ENCODE measurements around the gene RALGPS1.

RALGPS1 gene

GRCh38 chr9:127258606-127259471 lies 344.3 kb downstream of the RALGPS1 start:
- no peak for DNase-seq (ENCODE audit: low spot score)

DNA sequence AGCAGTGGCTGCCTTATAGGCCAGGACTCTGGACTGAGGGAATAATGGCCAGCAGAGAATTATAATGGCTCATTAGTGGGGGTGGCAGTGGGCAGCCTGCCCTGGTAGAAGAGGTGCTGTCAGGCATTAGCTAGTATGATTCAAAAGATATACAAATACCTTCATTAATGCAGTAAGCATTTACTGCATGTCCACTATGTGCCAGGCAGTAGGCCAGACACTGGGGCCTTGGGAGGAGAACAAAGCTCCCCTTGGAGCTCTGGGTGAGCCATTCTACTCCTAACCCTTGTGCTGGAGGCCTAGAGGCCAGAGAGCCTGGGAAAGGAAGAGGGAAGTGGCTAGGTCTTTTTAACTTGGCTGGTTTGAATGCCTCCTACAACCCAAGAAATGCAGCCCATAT lies 348.0 kb downstream of the RALGPS1 start:
- DNase-seq (ENCODE audit: low spot score) = no peak

DNA sequence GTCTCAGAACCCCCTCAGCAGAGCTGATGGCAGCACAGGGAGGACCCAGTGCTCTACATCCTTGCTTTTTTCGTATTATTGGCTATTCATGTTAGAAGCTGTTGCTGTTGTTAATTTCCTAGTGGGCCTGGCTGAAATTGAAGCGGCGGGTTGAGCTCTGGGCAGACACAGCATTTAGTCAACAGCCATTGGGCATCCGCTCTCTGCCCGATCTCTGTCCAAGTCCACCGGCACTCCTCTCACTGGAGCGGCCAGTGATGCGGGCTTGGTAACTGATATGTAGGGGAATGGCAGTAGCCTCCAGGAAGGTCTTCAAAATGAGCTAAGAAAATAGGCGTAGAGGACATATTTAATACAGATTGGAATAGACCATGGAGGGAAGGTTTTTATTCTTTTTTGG lies 348.7 kb downstream of the RALGPS1 start:
- DNase-seq (ENCODE audit: low spot score) = no peak

- DNase-seq (ENCODE audit: low spot score) = no peak
Measured at GRCh38 chr9:127263664-127264063, 349.1 kb downstream of the RALGPS1 start.

GRCh38 chr9:127264462-127265219 lies 350.1 kb downstream of the RALGPS1 start, which contains the start of gene GARNL3:
TSS of gene GARNL3 (plus strand) at chr9:127264774. CDS start at chr9:127264878, 104 bp downstream.
- no peak for DNase-seq (ENCODE audit: low spot score)

DNA sequence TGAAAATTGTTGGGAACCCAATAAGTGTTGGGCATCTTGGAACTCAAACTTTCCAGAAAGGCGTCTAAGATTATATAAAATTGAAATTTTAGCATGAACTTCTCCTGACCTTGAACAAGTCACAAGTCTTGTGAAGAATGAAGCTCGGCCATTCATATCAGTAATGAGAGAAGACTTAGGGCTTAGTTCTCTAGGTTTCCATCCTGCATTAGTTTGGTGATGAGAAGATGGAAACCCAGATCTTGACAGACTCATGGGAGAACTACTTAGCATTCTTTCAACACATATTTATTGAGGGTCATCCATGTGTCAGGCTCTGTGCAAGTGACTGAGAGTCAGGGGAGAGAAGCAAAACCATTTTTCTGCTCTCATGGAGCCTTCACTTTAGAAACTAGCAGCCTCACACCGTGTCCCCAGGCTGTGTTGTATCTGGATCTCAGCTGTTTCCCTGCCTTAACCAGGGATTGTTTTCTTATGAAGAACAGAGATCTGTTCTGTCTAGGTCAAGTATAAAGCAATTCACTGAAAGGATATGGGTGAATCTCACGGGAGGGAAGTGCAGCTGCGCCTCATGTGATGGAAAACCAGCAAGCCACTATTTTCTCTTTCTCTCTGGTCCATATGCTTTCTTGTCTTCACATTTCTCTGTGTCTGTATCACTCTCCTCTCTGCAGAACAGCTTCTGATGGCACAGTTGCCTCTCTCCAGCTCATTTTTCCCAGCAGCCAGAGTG lies 353.4 kb downstream of the RALGPS1 start:
- DNase-seq (ENCODE audit: low spot score) = no peak

- no peak for DNase-seq (ENCODE audit: low spot score)
Measured at GRCh38 chr9:127269449-127269848, 354.9 kb downstream of the RALGPS1 start.

Measured in hematopoietic multipotent progenitor cell treated with erythropoietin and hydrocortisone succinate and interleukin-3 and kit ligand, for 17 days (in vitro differentiated cells).